K562 (cell line): Measurements from ENCODE around the gene OBSL1. TPM values are rescaled to one million over a fixed set of nuclear protein-coding genes. Genes with fewer than 3 reads are reported as not detected.

Experiments used
- ZNF668 ChIP-seq: fragments of 250-450 bp; sonication (Bioruptor Pico); IDR thresholded peaks from 2 replicates; pipeline ENCODE4 v1.8.0; 2022; ENCODE audit warnings: mild to moderate bottlenecking, inconsistent platforms
- polyA plus RNA-seq, 8 experiments: library from polyadenylated mRNA; depleted of rRNA in 4 of 8; stranded (reverse) in 5 of 8; unstranded in 3 of 8; fragments of >200 nt; fragmentation: Nextera tagmentation in 2 of 8; fragmentation: Illumina TruSeq in 1 of 8; extraction: Ambion mirVana in 2 of 8; extraction: Trizol in 1 of 8; gene quantifications; 2 replicates each; pipeline versions ENCODE4 v1.2.1 to v1.2.3, GENCODE V29; 2011 to 2014; ENCODE audit warnings: inconsistent platforms in 1 of 8, missing spikeins in 1 of 8
- total RNA-seq, 7 experiments: library from RNA; depleted of rRNA in 6 of 7; stranded (reverse); fragments of >200 nt in 6 of 7; fragmentation: Illumina TruSeq in 2 of 7; extraction: Trizol in 2 of 7; gene quantifications; 2 replicates each; pipeline versions ENCODE4 v1.2.1 to v1.2.3, GENCODE V29; 2011 to 2021; ENCODE audit warnings: low replicate concordance in 1 of 7
- TF ChIP-seq, protein P1 (sequence below), 2 experiments: fragments of 450-650 bp; conservative IDR thresholded peaks; 2 replicates each; pipeline ENCODE4 v1.6.1; 2017; ENCODE audit warnings: mild to moderate bottlenecking in 2 of 2, moderate library complexity in 2 of 2
- TF ChIP-seq, protein P2 (sequence below): fragments of 250-450 bp; sonication (Bioruptor Pico); IDR thresholded peaks from 2 replicates; pipeline ENCODE4 v1.9.0; 2021; ENCODE audit warnings: mild to moderate bottlenecking, inconsistent platforms
- TF ChIP-seq, protein P3 (sequence below), 2 experiments: fragments of 450-650 bp; formaldehyde crosslinking in 1 of 2; IDR thresholded peaks; 2 replicates each; pipeline versions ENCODE4 v1.4.0 to v1.6.1; 2014 to 2020; ENCODE audit warnings: mild to moderate bottlenecking in 2 of 2, borderline replicate concordance in 1 of 2, low read depth in 1 of 2

OBSL1 gene
- total and polyA plus RNA-seq, 9 of the 15 experiments (the other 6 are each of a cell fraction or from before 2014, with no cell fraction given): 1.2 to 26.6 (median 8.6) TPM

DNA sequence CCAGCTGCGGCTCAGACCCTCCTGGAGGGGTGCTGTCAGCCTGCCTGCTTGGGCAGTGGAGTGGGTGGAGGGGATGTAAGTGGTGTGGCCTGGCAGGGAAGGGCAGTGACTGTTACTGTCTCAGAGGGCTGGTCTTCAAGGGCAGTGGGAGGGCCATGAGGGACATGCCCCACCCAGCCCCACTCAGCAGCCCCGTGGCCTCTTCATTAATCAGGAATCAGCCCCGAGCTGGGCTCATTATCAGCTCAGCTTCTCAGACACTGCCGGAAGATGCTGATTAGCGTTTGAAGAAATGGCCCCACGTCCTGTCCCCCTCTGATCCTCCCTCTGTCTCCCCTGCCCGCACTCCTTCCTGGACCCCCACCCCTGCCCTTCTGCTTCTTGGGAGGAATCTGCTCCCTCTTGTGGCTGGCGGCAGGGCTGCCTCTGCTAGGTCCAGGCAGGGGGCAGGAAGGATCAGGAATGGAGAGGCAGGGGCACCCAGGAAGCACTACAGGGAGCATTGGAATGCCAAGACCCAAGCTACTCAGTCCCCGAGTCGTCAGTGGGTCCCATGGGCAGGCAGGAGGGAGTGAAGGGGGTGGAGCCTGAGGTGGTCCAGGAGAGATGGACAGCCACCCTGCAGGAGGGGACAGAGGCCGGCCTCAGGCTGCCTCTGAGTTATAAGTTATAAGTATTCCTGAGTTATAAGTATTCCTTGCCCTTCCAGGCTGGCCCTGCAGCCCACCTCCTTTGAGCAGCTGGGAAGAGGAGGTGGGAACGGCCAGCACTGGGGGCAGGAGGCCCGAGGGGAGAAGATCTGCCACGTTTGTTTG is 50.1 kb downstream of the OBSL1 start (continued):
- TF ChIP-seq, protein P1, sequence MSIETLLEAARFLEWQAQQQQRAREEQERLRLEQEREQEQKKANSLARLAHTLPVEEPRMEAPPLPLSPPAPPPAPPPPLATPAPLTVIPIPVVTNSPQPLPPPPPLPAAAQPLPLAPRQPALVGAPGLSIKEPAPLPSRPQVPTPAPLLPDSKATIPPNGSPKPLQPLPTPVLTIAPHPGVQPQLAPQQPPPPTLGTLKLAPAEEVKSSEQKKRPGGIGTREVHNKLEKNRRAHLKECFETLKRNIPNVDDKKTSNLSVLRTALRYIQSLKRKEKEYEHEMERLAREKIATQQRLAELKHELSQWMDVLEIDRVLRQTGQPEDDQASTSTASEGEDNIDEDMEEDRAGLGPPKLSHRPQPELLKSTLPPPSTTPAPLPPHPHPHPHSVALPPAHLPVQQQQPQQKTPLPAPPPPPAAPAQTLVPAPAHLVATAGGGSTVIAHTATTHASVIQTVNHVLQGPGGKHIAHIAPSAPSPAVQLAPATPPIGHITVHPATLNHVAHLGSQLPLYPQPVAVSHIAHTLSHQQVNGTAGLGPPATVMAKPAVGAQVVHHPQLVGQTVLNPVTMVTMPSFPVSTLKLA (conservative IDR thresholded peaks at IDR 0.05): peak in 1 of 2 experiments; percentile 60; a peak in 3 of 4 replicates
- no peak for TF ChIP-seq ZNF668 (CRISPR knock-in tag)
- TF ChIP-seq, protein P2, sequence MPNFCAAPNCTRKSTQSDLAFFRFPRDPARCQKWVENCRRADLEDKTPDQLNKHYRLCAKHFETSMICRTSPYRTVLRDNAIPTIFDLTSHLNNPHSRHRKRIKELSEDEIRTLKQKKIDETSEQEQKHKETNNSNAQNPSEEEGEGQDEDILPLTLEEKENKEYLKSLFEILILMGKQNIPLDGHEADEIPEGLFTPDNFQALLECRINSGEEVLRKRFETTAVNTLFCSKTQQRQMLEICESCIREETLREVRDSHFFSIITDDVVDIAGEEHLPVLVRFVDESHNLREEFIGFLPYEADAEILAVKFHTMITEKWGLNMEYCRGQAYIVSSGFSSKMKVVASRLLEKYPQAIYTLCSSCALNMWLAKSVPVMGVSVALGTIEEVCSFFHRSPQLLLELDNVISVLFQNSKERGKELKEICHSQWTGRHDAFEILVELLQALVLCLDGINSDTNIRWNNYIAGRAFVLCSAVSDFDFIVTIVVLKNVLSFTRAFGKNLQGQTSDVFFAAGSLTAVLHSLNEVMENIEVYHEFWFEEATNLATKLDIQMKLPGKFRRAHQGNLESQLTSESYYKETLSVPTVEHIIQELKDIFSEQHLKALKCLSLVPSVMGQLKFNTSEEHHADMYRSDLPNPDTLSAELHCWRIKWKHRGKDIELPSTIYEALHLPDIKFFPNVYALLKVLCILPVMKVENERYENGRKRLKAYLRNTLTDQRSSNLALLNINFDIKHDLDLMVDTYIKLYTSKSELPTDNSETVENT (CRISPR knock-in tag): no peak
- TF ChIP-seq, protein P3, sequence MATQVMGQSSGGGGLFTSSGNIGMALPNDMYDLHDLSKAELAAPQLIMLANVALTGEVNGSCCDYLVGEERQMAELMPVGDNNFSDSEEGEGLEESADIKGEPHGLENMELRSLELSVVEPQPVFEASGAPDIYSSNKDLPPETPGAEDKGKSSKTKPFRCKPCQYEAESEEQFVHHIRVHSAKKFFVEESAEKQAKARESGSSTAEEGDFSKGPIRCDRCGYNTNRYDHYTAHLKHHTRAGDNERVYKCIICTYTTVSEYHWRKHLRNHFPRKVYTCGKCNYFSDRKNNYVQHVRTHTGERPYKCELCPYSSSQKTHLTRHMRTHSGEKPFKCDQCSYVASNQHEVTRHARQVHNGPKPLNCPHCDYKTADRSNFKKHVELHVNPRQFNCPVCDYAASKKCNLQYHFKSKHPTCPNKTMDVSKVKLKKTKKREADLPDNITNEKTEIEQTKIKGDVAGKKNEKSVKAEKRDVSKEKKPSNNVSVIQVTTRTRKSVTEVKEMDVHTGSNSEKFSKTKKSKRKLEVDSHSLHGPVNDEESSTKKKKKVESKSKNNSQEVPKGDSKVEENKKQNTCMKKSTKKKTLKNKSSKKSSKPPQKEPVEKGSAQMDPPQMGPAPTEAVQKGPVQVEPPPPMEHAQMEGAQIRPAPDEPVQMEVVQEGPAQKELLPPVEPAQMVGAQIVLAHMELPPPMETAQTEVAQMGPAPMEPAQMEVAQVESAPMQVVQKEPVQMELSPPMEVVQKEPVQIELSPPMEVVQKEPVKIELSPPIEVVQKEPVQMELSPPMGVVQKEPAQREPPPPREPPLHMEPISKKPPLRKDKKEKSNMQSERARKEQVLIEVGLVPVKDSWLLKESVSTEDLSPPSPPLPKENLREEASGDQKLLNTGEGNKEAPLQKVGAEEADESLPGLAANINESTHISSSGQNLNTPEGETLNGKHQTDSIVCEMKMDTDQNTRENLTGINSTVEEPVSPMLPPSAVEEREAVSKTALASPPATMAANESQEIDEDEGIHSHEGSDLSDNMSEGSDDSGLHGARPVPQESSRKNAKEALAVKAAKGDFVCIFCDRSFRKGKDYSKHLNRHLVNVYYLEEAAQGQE (IDR thresholded peaks at IDR 0.05; ENCODE audit: borderline replicate concordance): peak; percentile 69
- TF ChIP-seq, protein P3 (CRISPR knock-in tag; IDR thresholded peaks at IDR 0.05; ENCODE audit: low read depth): no peak
